HG03196 (cell line): Measurements from ENCODE around the gene CBLL1.

Source experiments
- ATAC-seq: cut with Tn5 transposase; IDR thresholded peaks from one replicate; pipeline ENCODE4 v1.9.1; 2021; ENCODE audit not compliant: unreplicated experiment

The CBLL1 gene

DNA sequence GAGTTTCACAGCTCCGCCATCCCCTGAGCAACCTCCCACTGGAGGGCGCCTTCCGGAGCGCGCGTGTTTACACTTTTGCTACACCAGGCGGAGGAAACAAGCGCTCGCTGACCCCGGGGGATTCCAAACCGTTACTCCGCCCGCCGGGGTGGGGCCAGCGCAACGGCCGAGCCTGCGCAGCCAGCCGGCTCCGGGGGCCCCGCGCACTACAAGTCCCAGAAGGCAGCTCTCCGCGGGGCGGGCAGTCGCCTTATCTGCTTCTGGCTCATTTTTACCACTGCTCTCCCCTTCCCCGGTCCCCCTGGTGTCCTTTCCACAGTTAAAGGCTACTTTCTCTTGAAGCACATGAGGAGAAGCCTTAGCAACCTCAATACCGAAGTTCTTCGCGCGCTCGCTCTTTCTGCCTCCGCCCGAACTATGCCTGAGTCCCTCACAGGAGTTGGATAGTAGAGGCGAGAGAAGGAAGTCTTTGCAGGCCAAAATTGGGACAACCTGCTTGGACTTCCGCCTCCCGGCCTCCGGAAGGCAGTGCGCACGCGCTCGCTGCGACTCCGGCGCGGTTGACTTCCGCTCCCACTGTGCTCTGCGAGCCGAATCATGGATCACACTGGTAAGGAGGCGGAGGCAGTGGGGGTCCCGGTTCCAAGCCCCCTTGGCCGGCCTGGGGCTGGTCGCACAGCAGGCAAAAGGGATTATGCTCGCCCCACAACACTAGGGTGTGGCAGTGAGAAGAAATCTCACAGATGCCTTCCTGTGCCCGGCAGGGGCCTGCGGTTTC, at the start of gene CBLL1:
TSS of gene CBLL1 (plus strand) at position 576 of the 778 bp plus-strand sequence. CDS start at position 598, 22 bp downstream.
- ATAC-seq: peak; percentile 94

GRCh38 chr7:107694386-107694785, 49.6 kb upstream of the CBLL1 start:
- ATAC-seq: no peak

DNA sequence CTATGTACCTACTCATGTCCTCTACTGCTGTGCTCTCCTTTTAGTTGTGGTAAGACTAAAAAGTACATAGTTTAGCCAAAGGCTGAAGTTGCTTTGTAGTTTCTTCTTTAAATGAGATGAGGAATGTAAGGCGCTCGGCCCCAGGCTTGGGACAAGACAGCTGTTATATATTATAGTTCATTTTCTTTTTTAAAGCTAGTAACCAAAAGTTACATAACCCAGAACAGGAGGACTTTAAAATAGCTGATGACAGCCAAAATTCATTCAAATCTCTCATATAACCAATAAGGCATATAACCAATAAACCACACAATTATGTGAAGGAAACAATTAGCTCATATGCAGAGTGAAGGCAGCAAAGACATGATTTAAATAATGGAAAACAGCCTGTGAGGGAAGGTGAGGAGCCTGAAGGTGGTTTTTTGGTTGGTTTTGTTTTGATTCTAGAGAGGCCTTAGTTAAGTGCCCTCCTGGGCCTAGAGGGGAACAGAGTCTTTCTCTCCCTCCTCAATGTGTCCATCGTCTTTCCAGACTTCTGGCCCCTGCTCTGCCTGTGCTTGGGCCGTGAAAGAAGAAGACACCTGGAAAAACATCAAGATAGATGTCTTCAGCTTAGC, 47.5 kb upstream of the CBLL1 start:
- no peak for ATAC-seq

GRCh38 chr7:107697321-107698049, 46.5 kb upstream of the CBLL1 start:
- no peak for ATAC-seq

DNA sequence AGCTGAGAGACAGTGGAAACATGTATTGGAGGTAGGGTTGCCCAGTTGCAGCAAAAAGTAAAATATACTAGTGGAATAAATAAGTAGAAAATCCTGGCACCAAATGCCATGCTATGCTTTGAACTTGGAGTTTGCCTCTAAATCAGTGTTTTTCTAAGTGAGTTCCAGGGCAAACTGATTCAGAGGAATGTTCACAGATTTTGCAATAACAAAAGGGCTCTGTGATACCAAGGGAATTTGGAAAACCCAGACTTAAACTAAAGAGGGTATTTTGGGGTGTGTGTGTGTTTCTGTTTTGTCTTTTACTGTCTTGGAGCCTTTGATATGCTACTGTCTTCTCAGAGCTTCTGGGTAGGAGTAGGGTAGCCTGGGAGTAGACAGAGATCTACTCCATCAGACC, 43.4 kb upstream of the CBLL1 start:
- ATAC-seq: no peak

GRCh38 chr7:107701191-107701590, 42.8 kb upstream of the CBLL1 start:
- ATAC-seq: no peak

DNA sequence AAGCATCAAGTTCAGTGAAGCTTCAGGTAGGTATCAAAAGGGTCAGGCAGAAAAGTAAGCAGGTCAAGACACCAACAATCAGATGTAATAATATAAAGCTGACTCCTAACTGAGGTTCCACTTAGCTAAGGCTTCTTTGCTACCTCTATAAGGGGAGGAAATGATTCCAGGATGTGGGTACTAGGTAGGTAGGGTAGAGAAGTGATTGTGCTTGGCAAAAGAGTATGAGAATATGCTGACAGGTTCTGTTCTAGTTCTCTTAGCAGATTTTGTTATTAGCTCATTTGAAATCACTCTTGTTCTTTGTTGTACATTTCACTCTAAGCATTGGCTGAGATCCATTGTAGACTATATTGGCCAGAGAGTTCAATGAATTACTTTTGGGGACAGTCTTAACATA, 40.7 kb upstream of the CBLL1 start:
- ATAC-seq: no peak

DNA sequence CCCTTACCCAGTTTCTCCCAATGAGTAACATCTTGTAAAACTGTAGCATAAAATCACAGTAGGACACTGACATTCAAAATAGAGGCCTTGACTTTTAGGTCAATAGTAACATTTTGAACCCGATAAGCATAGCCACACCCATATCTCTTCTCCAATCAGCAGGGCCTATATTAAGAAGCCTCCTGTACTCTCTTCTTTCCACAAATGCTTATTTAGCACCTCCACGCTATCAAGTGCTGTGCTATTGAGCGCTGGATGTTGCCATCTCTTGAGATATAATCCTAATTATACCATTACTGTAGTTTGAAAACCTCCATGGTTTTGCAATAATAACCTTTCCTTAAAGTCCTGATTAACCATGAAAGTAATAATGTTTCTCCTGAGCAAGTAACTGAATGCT, 40.1 kb upstream of the CBLL1 start:
- ATAC-seq: no peak

DNA sequence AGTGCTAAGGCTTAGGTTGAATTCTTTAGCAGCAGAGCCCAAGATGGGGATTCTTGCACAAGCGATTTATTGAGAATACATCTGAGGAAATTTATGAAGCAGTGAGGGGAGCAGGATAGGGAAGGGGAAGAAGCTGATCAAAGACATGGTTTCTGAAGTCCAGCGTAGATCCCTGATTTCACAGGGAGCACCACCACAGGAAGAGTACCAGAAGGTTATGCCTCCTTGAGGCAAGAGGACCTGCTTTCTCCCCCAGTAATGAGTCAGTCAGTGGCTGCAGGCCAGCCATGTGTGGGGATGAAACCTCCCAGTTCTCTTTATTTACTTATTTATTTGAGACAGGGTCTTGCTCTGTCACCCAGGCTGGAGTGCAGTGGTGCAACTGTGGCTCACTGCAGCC, 35.0 kb upstream of the CBLL1 start:
- ATAC-seq: no peak

DNA sequence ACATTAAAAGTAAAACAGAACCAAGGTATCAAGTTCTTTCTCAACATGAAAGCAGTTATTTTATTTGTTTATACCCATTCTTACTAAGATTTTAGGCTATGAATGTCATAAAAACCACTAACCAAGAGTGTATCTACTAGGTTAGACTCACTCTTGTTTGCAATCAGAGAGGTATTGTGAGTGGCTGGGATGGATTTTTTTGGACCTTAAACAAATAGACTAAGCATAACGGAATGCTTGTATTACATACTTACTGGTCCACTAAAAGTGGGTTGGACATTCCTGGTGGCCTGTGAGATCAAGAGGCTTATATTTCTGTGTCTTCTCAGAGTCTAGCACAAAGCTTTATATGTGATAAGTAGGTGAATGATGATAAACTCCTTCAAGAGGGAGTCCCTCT, 32.6 kb upstream of the CBLL1 start:
- ATAC-seq: no peak

GRCh38 chr7:107712025-107712424, 31.9 kb upstream of the CBLL1 start:
- no peak for ATAC-seq

- ATAC-seq: no peak
These were observed 31.0 kb upstream of the CBLL1 start for GRCh38 chr7:107712896-107713295.

GRCh38 chr7:107715531-107715930, 28.4 kb upstream of the CBLL1 start:
- ATAC-seq: no peak

DNA sequence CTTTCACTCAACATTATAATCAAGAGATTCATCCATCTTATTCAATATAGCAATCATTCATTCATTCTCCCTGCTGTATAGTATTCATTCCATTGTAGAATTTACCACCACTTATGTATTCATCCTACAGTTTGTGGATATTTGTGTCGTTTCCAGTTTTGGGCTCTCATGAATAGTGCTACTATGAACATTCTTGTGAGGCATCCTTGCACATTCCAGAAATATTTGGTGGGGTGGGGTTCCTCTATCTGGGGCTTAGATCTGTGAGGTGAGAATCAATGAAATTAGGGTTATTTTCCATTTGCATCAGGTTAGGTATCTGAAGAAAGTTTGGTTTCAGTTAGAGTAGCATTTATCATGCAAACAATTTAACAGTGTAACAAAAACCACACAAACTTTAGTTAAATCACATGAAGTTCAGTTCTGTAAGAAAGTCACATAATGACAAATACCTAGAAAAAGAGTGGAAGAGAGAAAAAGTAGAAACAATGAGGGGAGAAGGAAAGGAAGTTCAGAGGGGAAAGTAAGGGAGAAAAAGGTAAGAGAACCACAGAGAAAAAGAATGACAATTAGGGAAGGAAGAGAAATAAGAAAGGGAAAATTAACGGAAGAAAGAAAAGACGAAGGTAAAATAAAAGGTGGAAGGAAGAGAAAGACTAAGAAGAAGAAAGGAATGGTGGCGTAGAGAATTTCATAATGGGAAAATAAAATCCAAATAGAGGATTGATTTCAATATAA, 25.3 kb upstream of the CBLL1 start:
- no peak for ATAC-seq

- no peak for ATAC-seq
These were observed 22.7 kb upstream of the CBLL1 start for GRCh38 chr7:107721286-107721685.

GRCh38 chr7:107723255-107723654, 20.7 kb upstream of the CBLL1 start:
- ATAC-seq: no peak

DNA sequence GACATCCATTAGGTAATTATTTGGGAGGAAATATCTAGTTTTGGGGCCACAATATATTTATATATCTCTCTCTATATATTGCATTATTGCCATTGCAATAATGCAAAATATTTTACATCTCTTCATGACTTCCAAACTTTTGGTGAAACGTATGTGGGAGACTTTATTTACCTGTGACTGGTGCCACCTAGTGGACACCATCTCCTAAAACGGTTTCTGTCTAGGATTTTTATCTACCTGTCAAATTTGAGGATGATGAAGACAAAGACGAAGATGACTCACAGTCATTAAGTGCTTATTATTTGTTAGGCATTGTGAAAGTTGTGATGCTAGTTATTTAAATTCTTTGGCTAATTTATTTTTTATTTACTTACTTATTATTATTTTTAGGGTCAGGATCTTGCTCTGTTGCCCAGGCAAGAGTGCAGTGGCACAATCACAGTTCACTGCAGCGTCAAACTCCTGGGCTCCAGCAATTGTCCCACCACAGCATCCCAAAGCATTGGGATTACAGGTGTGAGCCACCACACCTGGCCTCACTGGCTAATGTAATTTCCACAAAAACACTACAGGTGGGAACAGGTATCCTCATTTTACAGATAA, 18.7 kb upstream of the CBLL1 start:
- no peak for ATAC-seq

DNA sequence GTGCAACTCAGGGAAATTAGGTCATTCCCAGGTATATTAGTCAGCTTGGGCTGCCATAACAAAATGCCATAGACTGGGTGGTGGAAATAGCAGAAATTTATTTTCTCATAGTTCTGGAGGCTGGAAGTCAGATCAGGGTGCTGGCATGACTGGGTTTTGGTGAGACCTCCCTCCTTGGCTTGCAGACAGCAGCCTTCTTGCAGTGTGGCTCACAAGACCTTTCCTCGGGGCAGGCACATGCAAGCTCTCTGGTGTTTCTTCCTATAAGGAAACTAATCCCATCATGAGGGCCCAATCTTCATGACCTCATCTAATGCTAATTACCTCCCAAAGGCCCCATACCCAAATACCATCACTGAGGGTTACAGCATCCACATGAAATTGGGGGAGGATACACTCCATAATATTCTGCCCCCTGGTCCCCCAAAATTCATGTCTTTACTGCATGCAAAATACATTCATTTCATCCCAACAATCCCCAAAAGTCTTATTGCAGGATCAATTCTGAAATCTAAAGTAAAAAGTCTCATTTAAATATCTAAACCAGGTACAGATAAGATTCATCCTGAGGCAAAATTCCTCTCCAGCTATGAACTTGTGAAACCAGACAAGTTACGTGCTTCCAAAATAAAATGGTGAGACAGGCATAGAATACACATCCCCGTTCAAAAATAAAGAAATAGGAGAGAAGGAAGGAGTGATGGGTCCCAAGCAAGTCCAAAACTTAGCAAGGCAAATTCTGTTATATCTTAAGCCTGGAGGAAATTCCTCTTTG, 17.4 kb upstream of the CBLL1 start:
- ATAC-seq: no peak

DNA sequence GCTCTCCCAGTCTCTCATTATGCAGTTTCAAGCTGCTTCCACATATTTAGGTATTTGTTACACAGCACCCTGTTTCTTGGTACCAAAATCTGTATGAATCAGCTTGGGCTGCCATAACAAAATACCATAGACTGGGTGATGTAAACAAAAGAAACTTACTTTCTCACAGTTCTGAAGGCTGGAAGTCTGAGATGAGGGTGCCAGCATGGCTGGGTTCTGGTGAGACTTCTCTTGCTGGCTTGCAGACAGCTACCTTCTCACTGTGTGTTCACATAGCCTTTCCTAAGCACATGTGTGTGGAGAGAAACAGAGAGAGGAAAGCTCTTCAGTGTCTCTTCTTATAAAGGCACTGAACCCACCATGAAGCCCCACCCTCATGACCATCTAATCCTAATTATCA, 15.7 kb upstream of the CBLL1 start:
- ATAC-seq: no peak
